Colonic mucosa (tissue), 4 donors: Measurements from ENCODE around the gene ACOX3. TPM values are rescaled to one million over a fixed set of nuclear protein-coding genes. Genes with fewer than 3 reads are reported as not detected.

ENCODE experiments used
- DNase-seq: peaks from one replicate; pipeline ENCODE4 v3.0.0-alpha.2; 2020
- H3K27ac ChIP-seq: fragments of 200-600 bp; one replicate; pipeline ENCODE4 v1.8.0; 2021
- H3K27me3 ChIP-seq: fragments of 200-600 bp; one replicate; pipeline ENCODE4 v1.8.0; 2021
- H3K36me3 ChIP-seq: fragments of 200-600 bp; one replicate; pipeline ENCODE4 v1.8.0; 2021
- H3K4me1 ChIP-seq: fragments of 200-600 bp; one replicate; pipeline ENCODE4 v1.8.0; 2021; ENCODE audit warnings: mild to moderate bottlenecking
- H3K4me3 ChIP-seq: fragments of 200-600 bp; one replicate; pipeline ENCODE4 v1.8.0; 2021
- H3K9ac ChIP-seq, 2 donors: one replicate each; pipeline ENCODE4 v1.7.0; 2013; ENCODE audit warnings: control low read depth in 2 of 2, low read depth in 2 of 2, low read length in 2 of 2
- H3K9me3 ChIP-seq: fragments of 200-600 bp; one replicate; pipeline ENCODE4 v1.8.0; 2021
- intact Hi-C: fragments of 100-400 bp; cut with DNase I; formaldehyde crosslinking; loops from one replicate; pipeline ENCODE4 v1.14.1; 2022
- total RNA-seq, 2 donors: library from RNA; stranded (reverse); fragmentation: NEBNext Ultra II Directional in 1 of 2; extraction: Animal tissue kit (Norgen Biotek cat#: 25700) in 1 of 2; gene quantifications; one replicate each; pipeline ENCODE4 v1.2.1, GENCODE V29; 2021
- TF ChIP-seq, protein P1 (sequence below): fragments of 200-600 bp; IDR thresholded peaks from one replicate; pipeline ENCODE4 v1.8.0; 2022; ENCODE audit warnings: antibody characterized with exemption, mild to moderate bottlenecking
- donor health status: healthy.
- donor health status: DM: no; HTN: no; CAD: no.
- donor health status: DM: no; HTN: no; CAD: no.

ACOX3 gene
- total RNA-seq, 2 donors from 2014 or later = 19.9 to 26.1 TPM

DNA sequence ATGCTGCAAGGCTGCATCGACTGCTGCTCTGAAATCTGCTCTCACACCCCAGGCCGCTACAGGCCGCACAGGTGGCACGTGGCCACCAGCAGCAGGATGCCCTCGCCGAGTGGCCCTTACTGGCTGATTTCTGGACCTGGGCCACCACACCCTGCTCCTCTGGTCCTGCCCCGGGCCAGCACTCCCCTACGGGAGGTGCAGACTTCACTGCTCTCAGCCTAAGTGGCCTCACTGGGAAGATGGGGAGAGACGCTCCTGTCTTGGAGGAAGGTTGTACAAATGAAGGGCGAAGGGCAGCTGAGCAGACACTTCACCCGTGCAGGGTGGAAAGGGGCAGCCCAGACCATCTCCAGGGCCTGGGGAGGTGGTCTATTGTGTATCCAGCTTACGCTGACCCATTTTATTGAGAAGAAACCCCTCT, 72.5 kb downstream of the ACOX3 start:
- no peaks in the 10 kb centered on the region for H3K27me3 ChIP-seq
- no peak overlapping the region for H3K27ac ChIP-seq
- no peak for DNase-seq
- H3K4me1 ChIP-seq = no peaks in the 10 kb centered on the region
- H3K9ac ChIP-seq = no peak overlapping the region
- H3K36me3 ChIP-seq = no peaks in the 10 kb centered on the region
- intact Hi-C loops = no loop called here
- H3K4me3 ChIP-seq = no peak overlapping the region
- TF ChIP-seq, protein P1, sequence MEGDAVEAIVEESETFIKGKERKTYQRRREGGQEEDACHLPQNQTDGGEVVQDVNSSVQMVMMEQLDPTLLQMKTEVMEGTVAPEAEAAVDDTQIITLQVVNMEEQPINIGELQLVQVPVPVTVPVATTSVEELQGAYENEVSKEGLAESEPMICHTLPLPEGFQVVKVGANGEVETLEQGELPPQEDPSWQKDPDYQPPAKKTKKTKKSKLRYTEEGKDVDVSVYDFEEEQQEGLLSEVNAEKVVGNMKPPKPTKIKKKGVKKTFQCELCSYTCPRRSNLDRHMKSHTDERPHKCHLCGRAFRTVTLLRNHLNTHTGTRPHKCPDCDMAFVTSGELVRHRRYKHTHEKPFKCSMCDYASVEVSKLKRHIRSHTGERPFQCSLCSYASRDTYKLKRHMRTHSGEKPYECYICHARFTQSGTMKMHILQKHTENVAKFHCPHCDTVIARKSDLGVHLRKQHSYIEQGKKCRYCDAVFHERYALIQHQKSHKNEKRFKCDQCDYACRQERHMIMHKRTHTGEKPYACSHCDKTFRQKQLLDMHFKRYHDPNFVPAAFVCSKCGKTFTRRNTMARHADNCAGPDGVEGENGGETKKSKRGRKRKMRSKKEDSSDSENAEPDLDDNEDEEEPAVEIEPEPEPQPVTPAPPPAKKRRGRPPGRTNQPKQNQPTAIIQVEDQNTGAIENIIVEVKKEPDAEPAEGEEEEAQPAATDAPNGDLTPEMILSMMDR = no peak
- H3K9me3 ChIP-seq = no peaks in the 10 kb centered on the region

DNA sequence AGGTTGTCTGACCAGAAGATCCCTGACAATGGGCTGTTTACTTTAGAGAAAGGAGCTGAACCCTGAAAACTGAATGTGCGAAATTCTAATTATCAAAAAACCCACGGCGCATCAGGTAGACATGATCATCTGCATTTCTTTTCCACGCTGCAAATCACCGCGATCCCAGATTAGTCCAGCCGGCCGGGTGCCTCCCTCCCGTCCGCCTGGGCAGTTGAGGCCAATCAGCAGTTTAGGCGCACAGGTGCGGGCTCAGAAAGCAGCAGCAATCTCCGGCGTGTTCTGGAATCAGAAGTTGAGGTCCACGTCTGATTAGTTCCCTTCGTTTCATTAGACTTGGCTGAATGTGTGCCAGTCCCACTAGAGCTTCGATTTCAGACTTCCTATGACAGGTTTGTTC, 73.9 kb downstream of the ACOX3 start:
- Histone ChIP-seq H3K9me3 (no peaks in the 10 kb centered on the region), H3K27me3 (no peaks in the 10 kb centered on the region), H3K36me3 (no peaks in the 10 kb centered on the region), H3K27ac (no peak overlapping the region), H3K4me3 (no peak overlapping the region), H3K9ac (no peak overlapping the region), H3K4me1 (no peaks in the 10 kb centered on the region)
- TF ChIP-seq, protein P1 = no peak
- no peak for DNase-seq
- intact Hi-C loops = no loop called here

DNA sequence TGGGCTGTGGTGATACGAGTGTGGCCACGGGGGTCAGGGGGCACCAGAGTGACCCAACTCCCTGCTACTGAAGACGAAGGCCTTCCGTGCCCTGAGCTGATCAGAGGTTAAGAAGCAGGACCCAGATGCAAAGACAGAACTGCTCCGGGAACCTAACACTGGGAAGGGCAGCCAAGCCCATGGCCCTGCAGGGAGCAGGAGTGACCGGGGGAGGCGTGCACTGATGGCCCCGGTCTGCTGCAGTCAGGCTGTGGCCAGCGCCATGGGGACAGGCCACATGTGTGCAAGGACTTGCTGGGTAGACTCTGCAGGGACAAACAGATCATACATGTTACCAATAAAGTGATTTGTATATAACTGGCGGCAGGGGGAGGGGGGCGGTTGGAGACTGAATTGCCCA, 74.6 kb downstream of the ACOX3 start:
- intact Hi-C loops = no loop called here
- Histone ChIP-seq H3K9ac (no peak overlapping the region), H3K9me3 (no peaks in the 10 kb centered on the region), H3K4me1 (no peaks in the 10 kb centered on the region), H3K4me3 (no peak overlapping the region), H3K27me3 (no peaks in the 10 kb centered on the region), H3K27ac (no peak overlapping the region), H3K36me3 (no peaks in the 10 kb centered on the region)
- DNase-seq = no peak
- TF ChIP-seq, protein P1 = no peak

DNA sequence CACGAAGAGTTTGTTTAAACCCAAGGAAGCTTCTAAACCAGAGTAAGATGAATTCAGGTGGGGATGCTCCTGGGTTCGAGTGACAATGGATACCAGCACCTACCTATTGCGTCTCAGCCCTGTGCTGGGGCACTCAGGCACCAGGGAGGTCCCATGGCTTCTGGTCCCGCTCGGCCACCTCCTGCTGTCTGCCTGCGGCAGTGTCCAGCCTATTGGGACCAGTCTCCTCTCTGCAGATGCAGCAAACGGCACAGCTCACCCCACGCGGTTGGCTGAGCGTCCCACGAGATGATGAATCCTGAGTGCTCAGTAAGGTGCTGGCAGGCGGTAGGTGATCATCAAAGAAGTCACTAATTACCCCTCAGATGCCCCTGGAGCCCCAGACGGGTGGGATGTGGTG, 75.2 kb downstream of the ACOX3 start:
- H3K36me3 ChIP-seq = no peaks in the 10 kb centered on the region
- no peak overlapping the region for H3K4me3 ChIP-seq
- TF ChIP-seq, protein P1 = no peak
- intact Hi-C loops = no loop called here
- H3K4me1 ChIP-seq = no peaks in the 10 kb centered on the region
- no peak overlapping the region for H3K27ac ChIP-seq
- no peaks in the 10 kb centered on the region for H3K27me3 ChIP-seq
- no peak overlapping the region for H3K9ac ChIP-seq
- no peaks in the 10 kb centered on the region for H3K9me3 ChIP-seq
- DNase-seq = no peak

DNA sequence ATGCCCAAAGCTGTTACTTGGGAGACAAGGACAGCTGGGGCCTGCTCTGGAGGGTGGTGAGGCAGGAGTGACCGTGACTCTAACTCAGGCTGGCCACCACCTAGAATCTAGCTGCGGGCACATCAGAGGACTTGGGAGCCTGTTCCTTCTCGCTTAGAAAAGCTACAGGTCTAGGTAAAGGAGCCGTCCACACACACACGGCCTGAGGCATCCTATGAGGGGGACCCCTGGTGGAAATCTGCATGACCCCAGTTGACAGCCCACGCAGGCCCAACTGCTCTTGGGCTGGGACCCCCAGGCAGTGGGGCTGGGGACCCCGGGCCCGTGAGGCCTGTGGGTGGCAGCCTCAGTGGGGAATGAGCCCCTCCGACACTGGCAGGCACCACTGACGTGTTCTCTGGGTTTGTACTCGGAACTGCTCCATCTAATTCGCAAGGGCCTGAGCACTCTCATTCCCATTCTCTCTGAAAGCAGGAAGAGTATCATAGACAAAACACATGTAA, 75.6 kb downstream of the ACOX3 start:
- Histone ChIP-seq H3K36me3 (no peaks in the 10 kb centered on the region), H3K9ac (no peak overlapping the region), H3K4me1 (no peaks in the 10 kb centered on the region), H3K27me3 (no peaks in the 10 kb centered on the region), H3K27ac (no peak overlapping the region), H3K9me3 (no peaks in the 10 kb centered on the region), H3K4me3 (no peak overlapping the region)
- intact Hi-C loops = no loop called here
- TF ChIP-seq, protein P1 = no peak
- DNase-seq = no peak

DNA sequence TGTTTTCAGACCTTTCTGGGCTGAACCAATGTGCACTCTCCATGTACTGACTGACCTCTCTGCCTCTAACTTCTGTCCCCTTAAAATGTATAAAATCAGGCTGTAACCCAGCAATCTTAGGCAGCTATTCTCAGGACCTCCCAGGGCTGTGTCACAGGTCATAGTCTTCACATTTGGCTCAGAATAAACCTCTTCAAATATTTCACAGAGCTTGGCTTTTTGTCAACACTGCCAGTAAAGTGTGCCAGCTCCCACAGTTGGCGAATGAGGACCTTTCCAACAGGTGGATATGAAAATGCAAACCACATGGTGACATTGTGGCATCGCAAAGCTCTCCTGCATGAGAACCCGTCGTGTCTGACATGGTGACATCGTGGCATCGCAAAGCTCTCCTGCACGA, 76.4 kb downstream of the ACOX3 start:
- TF ChIP-seq, protein P1 = no peak
- intact Hi-C loops = no loop called here
- H3K27me3 ChIP-seq = no peaks in the 10 kb centered on the region
- no peak for DNase-seq
- H3K9ac ChIP-seq = no peak overlapping the region
- no peak overlapping the region for H3K4me3 ChIP-seq
- H3K4me1 ChIP-seq = no peaks in the 10 kb centered on the region
- H3K9me3 ChIP-seq = no peaks in the 10 kb centered on the region
- no peak overlapping the region for H3K27ac ChIP-seq
- no peaks in the 10 kb centered on the region for H3K36me3 ChIP-seq
